Lower leg skin (tissue), 3 donors: ENCODE results near the gene XYLT1.

Source experiments
- POLR2A ChIP-seq, 2 donors: fragments of 450-650 bp; IDR thresholded peaks; one replicate each; pipeline ENCODE4 v1.6.1; 2016 to 2017; ENCODE audit warnings: antibody characterized with exemption in 2 of 2, mild to moderate bottlenecking in 1 of 2, moderate library complexity in 1 of 2
- TF ChIP-seq, protein P1 (sequence below), 3 donors: fragments of 450-650 bp; IDR thresholded peaks; one replicate each; pipeline ENCODE4 v1.5.1; 2016; ENCODE audit warnings: antibody characterized with exemption in 3 of 3, mild to moderate bottlenecking in 3 of 3, moderate library complexity in 2 of 3

DNA sequence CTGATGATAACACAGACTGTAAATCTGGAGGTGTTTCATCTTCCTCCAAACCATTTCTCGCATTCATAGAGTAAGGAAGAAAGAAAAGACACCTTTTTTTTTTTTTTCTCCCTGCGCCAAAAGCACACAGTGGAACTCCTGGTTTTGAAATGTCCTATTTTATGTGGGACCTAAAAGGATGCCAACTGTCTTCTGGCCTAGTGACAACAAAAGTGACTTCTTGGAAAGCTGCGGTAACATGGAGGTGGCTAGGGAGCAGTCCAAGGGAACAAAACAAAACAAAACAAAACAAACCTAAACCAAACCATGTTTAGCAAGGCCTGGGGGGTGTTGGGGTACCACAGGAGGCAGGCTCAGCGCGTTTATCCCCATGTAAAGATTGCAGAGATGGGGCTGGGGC, 174.8 kb downstream of the XYLT1 start:
- TF ChIP-seq, protein P1, sequence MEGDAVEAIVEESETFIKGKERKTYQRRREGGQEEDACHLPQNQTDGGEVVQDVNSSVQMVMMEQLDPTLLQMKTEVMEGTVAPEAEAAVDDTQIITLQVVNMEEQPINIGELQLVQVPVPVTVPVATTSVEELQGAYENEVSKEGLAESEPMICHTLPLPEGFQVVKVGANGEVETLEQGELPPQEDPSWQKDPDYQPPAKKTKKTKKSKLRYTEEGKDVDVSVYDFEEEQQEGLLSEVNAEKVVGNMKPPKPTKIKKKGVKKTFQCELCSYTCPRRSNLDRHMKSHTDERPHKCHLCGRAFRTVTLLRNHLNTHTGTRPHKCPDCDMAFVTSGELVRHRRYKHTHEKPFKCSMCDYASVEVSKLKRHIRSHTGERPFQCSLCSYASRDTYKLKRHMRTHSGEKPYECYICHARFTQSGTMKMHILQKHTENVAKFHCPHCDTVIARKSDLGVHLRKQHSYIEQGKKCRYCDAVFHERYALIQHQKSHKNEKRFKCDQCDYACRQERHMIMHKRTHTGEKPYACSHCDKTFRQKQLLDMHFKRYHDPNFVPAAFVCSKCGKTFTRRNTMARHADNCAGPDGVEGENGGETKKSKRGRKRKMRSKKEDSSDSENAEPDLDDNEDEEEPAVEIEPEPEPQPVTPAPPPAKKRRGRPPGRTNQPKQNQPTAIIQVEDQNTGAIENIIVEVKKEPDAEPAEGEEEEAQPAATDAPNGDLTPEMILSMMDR (IDR thresholded peaks at IDR 0.05), result no peak
- TF ChIP-seq POLR2A (IDR thresholded peaks at IDR 0.05), result no peak
